GM18519 (cell line): Measurements from ENCODE around the gene RPRD1B.
"Not testable (repeated sequence)": the region's sequence is repeated elsewhere in the genome, so short reads cannot be mapped to it uniquely, and the experiment has no call there.

Experiments used
- ATAC-seq: cut with Tn5 transposase; IDR thresholded peaks from one replicate; pipeline ENCODE4 v1.9.1; 2021; ENCODE audit warnings: mild to moderate bottlenecking, moderate library complexity; ENCODE audit not compliant: unreplicated experiment, low FRiP score

The RPRD1B gene

GRCh38 chr20:38001173-38001875 is 32.2 kb upstream of the RPRD1B start:
- ATAC-seq, result no peak

- ATAC-seq, result no peak
These were observed 31.6 kb upstream of the RPRD1B start for GRCh38 chr20:38001981-38002380.

- ATAC-seq, result no peak
These were observed 31.1 kb upstream of the RPRD1B start for GRCh38 chr20:38002422-38002821.

GRCh38 chr20:38004416-38004815 is 29.1 kb upstream of the RPRD1B start:
- ATAC-seq, result no peak

GRCh38 chr20:38005903-38006302 is 27.6 kb upstream of the RPRD1B start:
- no peak for ATAC-seq

- no peak for ATAC-seq
These were observed 26.0 kb upstream of the RPRD1B start for GRCh38 chr20:38007526-38007925.

GRCh38 chr20:38008233-38008944 is 25.2 kb upstream of the RPRD1B start:
- ATAC-seq, result no peak

- not testable (repeated sequence) for ATAC-seq
These were observed 24.1 kb upstream of the RPRD1B start for GRCh38 chr20:38009416-38009815.

- no peak for ATAC-seq
These were observed 21.9 kb upstream of the RPRD1B start for GRCh38 chr20:38011696-38012095.

GRCh38 chr20:38012332-38012731 is 21.2 kb upstream of the RPRD1B start:
- ATAC-seq, result no peak

- ATAC-seq, result no peak
These were observed 19.7 kb upstream of the RPRD1B start for GRCh38 chr20:38013887-38014286.

- ATAC-seq, result no peak
These were observed 15.6 kb upstream of the RPRD1B start for GRCh38 chr20:38017959-38018358.

- ATAC-seq, result no peak
These were observed 15.2 kb upstream of the RPRD1B start for GRCh38 chr20:38018385-38018784.

- no peak for ATAC-seq
These were observed 12.3 kb upstream of the RPRD1B start for GRCh38 chr20:38021087-38021772.

- ATAC-seq, result no peak
These were observed 10.2 kb upstream of the RPRD1B start for GRCh38 chr20:38023181-38024001.

GRCh38 chr20:38024496-38024895 is 9.1 kb upstream of the RPRD1B start:
- no peak for ATAC-seq

- no peak for ATAC-seq
These were observed 4.1 kb upstream of the RPRD1B start for GRCh38 chr20:38029453-38029852.

GRCh38 chr20:38031957-38032356 is 1.6 kb upstream of the RPRD1B start:
- no peak for ATAC-seq

- ATAC-seq, result peak; percentile 19
These were observed 789 bp upstream of the RPRD1B start for GRCh38 chr20:38032585-38033329.

GRCh38 chr20:38034108-38034649 is 633 bp downstream of the RPRD1B start:
- ATAC-seq, result no peak
